Measurements from ENCODE around the gene EFCAB13. TPM values are rescaled to one million over a fixed set of nuclear protein-coding genes. Genes with fewer than 3 reads are reported as not detected.
A peak's percentile ranks its signal among the peaks of the same experiment; 100 is the strongest.

Gene EFCAB13
- total RNA-seq, 4 donors from 2014 or later: 6.0 to 12.7 (median 8.1) TPM

- H3K4me1 ChIP-seq: peaks cover 0 to 7% (median 5%) of the 10 kb centered on the region in 4 donors
- H3K36me3 ChIP-seq: no peaks in the 10 kb centered on the region
- TF ChIP-seq POLR2AphosphoS5 (IDR thresholded peaks at IDR 0.05) (no peak), POLR2A (IDR thresholded peaks at IDR 0.05) (no peak), EP300 (IDR thresholded peaks at IDR 0.05; ENCODE audit: low read depth) (no peak)
- TF ChIP-seq, protein P1, sequence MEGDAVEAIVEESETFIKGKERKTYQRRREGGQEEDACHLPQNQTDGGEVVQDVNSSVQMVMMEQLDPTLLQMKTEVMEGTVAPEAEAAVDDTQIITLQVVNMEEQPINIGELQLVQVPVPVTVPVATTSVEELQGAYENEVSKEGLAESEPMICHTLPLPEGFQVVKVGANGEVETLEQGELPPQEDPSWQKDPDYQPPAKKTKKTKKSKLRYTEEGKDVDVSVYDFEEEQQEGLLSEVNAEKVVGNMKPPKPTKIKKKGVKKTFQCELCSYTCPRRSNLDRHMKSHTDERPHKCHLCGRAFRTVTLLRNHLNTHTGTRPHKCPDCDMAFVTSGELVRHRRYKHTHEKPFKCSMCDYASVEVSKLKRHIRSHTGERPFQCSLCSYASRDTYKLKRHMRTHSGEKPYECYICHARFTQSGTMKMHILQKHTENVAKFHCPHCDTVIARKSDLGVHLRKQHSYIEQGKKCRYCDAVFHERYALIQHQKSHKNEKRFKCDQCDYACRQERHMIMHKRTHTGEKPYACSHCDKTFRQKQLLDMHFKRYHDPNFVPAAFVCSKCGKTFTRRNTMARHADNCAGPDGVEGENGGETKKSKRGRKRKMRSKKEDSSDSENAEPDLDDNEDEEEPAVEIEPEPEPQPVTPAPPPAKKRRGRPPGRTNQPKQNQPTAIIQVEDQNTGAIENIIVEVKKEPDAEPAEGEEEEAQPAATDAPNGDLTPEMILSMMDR (IDR thresholded peaks at IDR 0.05): no peak
- intact Hi-C loops (cut with DNase I; ENCODE audit: low total_unique reads): no loop called here
- in situ Hi-C loops (cut with MboI; ENCODE audit: low pct_ligation_motif_present in 1 of 4, low pct_unique_long_range_greater_than_20kb in 1 of 4, low sequenced_read_pairs in 3 of 4): loop anchor here in 3 of 4 donors (5.0 to 10.0 kb wide), 2 partner anchors 75 to 78 kb away; no protein-coding TSS in a partner anchor
- no peak overlapping the region for H3K27ac ChIP-seq
- 60 to 69% methylated on average over 2 to 4 of the region's 4 CpGs for WGBS, 2 donors (ENCODE audit: low coverage in 1 of 2)
- H3K9me3 ChIP-seq: no peaks in the 10 kb centered on the region
- H3K4me3 ChIP-seq: no peak overlapping the region
- DNase-seq: no peak
- H3K27me3 ChIP-seq: no peaks in the 10 kb centered on the region
Measured at GRCh38 chr17:47310186-47310733, 13.5 kb upstream of the EFCAB13 start.

DNA sequence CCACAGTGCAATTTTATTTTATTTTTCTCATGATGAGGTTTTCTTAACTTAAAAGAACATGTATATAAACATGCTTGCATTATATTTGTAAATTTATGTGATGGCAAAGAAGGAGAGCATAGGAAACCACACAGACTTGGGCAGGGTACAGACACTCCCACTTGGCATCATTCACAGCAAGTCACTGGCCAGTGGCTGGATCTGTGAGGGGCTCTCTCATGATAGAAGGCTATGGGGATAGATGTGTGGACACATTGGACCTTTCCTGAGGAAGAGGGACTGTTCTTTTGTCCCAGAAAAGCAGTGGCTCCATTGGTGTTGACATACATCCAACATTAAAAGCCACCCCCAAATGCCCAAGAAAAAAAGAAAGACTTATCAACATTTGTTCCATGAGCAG, 12.3 kb upstream of the EFCAB13 start:
- no peak for DNase-seq
- Histone ChIP-seq H3K36me3 (no peaks in the 10 kb centered on the region), H3K4me1 (peaks cover 0 to 14% (median 9%) of the 10 kb centered on the region in 4 donors), H3K9me3 (no peaks in the 10 kb centered on the region), H3K27me3 (no peaks in the 10 kb centered on the region), H3K4me3 (no peak overlapping the region), H3K27ac (no peak overlapping the region)
- in situ Hi-C loops (cut with MboI; ENCODE audit: low pct_ligation_motif_present in 1 of 4, low pct_unique_long_range_greater_than_20kb in 1 of 4, low sequenced_read_pairs in 3 of 4) (loop anchor here in 3 of 4 donors (5.0 to 10.0 kb wide), 2 partner anchors 77 to 79 kb away; no protein-coding TSS in a partner anchor), intact Hi-C loops (cut with DNase I; ENCODE audit: low total_unique reads) (no loop called here)
- TF ChIP-seq POLR2A (IDR thresholded peaks at IDR 0.05) (no peak), POLR2AphosphoS5 (IDR thresholded peaks at IDR 0.05) (no peak), EP300 (IDR thresholded peaks at IDR 0.05; ENCODE audit: low read depth) (no peak)
- TF ChIP-seq, protein P1 (IDR thresholded peaks at IDR 0.05): no peak

DNA sequence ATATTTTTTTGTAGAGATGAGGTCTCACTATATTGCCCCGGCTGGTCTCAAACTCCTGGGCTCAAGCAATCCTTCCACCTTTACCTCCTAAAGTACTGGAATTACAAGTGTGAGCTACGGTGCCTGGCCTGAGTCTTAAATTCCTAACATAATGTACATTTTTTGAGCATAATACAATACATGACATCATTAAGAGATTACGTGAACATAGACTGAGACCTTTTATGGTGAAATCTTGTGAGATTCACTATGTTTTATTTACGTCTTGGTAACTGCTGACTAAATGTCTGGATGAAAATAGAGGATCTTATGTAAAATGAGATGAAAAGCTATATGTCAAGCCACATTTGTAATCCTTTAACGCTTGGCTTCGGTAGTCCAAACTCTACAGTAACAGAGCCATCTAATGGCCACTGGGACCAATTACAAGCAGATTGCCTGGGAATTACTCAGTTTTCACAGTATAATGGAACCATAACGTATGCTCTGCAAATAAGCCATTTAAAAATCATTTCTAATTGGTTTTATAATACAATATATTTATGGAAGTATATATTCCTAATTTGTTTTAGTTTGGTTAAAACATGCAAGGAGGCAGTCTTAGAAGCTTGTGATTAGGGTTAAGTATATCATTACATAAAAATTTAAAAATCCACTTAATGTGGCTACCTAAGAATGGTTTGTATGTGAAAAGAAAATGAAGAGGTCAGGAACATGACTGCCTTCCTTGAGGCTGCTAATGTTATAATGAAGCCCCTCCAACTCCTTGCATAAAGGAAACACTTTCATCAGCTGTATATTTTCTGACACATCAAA, 8.1 kb upstream of the EFCAB13 start:
- Histone ChIP-seq H3K4me3 (no peak overlapping the region), H3K27ac (peak overlapping the region; percentile 64 to 84 (median 74)), H3K27me3 (no peaks in the 10 kb centered on the region), H3K4me1 (peaks cover 0 to 21% (median 12%) of the 10 kb centered on the region in 4 donors), H3K9me3 (no peaks in the 10 kb centered on the region), H3K36me3 (no peaks in the 10 kb centered on the region)
- no peak for TF ChIP-seq EP300 (IDR thresholded peaks at IDR 0.05; ENCODE audit: low read depth)
- TF ChIP-seq, protein P1 (IDR thresholded peaks at IDR 0.05): peak; percentile 71 to 87 (median 79)
- TF ChIP-seq POLR2AphosphoS5 (IDR thresholded peaks at IDR 0.05): peak in 1 of 3 donors; percentile 13
- no peak for TF ChIP-seq POLR2A (IDR thresholded peaks at IDR 0.05)
- intact Hi-C loops (cut with DNase I; ENCODE audit: low total_unique reads): loop anchor here (2.0 kb wide), 1 partner anchor 87 kb away; no protein-coding TSS in a partner anchor
- WGBS, 2 donors (ENCODE audit: low coverage in 1 of 2): 12 to 23% methylated on average over 6 to 7 of the region's 7 CpGs
- in situ Hi-C loops (cut with MboI; ENCODE audit: low pct_ligation_motif_present in 1 of 4, low pct_unique_long_range_greater_than_20kb in 1 of 4, low sequenced_read_pairs in 3 of 4): loop anchor here in 1 of 4 donors (10.0 kb wide), 1 partner anchor 81 kb away; no protein-coding TSS in a partner anchor
- DNase-seq: peak; percentile 33

DNA sequence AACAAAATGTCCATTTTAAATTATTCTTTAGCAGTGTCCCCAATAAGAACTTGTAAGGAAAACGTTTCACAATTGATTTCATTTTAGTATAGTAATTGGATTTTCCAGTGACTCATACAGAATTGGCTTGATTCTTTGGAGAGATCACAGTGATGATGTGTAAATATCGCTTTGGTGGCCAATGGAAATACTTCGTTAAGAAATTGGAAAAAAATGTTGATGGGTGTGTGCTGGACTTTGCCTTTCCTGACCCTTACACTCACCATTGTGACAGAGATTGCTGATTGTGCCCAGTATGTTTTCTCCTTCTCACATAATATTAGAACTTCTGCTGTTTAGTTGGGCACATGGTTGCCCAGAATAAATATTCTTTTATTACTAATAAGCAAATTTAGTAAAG, 7.4 kb upstream of the EFCAB13 start:
- WGBS, 2 donors (ENCODE audit: low coverage in 1 of 2): 9 to 25% methylated on average over 3 of the region's 3 CpGs
- Histone ChIP-seq H3K9me3 (no peaks in the 10 kb centered on the region), H3K4me3 (no peak overlapping the region), H3K36me3 (no peaks in the 10 kb centered on the region), H3K4me1 (peaks cover 0 to 21% (median 12%) of the 10 kb centered on the region in 4 donors), H3K27me3 (no peaks in the 10 kb centered on the region), H3K27ac (peak overlapping the region; percentile 64 to 84 (median 74))
- in situ Hi-C loops (cut with MboI; ENCODE audit: low pct_ligation_motif_present in 1 of 4, low pct_unique_long_range_greater_than_20kb in 1 of 4, low sequenced_read_pairs in 3 of 4) (loop anchor here in 1 of 4 donors (10.0 kb wide), 1 partner anchor 82 kb away; no protein-coding TSS in a partner anchor), intact Hi-C loops (cut with DNase I; ENCODE audit: low total_unique reads) (no loop called here)
- TF ChIP-seq POLR2AphosphoS5 (IDR thresholded peaks at IDR 0.05) (peak in 1 of 3 donors; percentile 50), EP300 (IDR thresholded peaks at IDR 0.05; ENCODE audit: low read depth) (no peak)
- no peak for DNase-seq

All from transverse colon (tissue), 4 donors.